NT2/D1 (cell line): ENCODE measurements around the gene PCDH12.

Source experiments
- DNase-seq: peaks from one replicate; pipeline ENCODE4 v3.0.0-alpha.2; 2011; ENCODE audit warnings: low read depth, low spot score
- H3K27me3 ChIP-seq: 2 replicates; pipeline ENCODE4 v1.6.0; 2011; ENCODE audit warnings: mild to moderate bottlenecking; ENCODE audit not compliant: insufficient read length, insufficient read depth
- H3K36me3 ChIP-seq: 2 replicates; pipeline ENCODE4 v1.6.1; 2011; ENCODE audit warnings: mild to moderate bottlenecking, low read length, mixed read lengths; ENCODE audit not compliant: insufficient read depth, insufficient read length
- H3K4me1 ChIP-seq: 2 replicates; pipeline ENCODE4 v1.5.1; 2011; ENCODE audit not compliant: insufficient read depth, insufficient read length
- H3K4me3 ChIP-seq: 2 replicates; pipeline ENCODE4 v1.5.1; 2011; ENCODE audit warnings: low read depth; ENCODE audit not compliant: insufficient read length
- H3K9ac ChIP-seq: 2 replicates; pipeline ENCODE4 v1.6.0; 2011; ENCODE audit warnings: low read depth; ENCODE audit not compliant: insufficient read length
- H3K9me3 ChIP-seq: 2 replicates; pipeline ENCODE4 v1.5.1; 2011; ENCODE audit warnings: mild to moderate bottlenecking, low read length; ENCODE audit not compliant: insufficient read depth
- SUZ12 ChIP-seq: IDR thresholded peaks from 2 replicates; pipeline ENCODE4 v1.6.1; 2011; ENCODE audit not compliant: insufficient read length, insufficient read depth; ENCODE audit errors: extremely low read depth
- YY1 ChIP-seq: IDR thresholded peaks from 2 replicates; pipeline ENCODE4 v1.6.1; 2011; ENCODE audit not compliant: insufficient read length, insufficient read depth
- ZNF274 ChIP-seq: IDR thresholded peaks from 2 replicates; pipeline ENCODE4 v1.6.1; 2011; ENCODE audit warnings: mild to moderate bottlenecking, low read depth, low read length

The PCDH12 gene

GRCh38 chr5:141947316-141947715 is 10.7 kb downstream of the PCDH12 start:
- Histone ChIP-seq H3K9me3 (no peaks in the 10 kb centered on the region), H3K27me3 (no peaks in the 10 kb centered on the region), H3K36me3 (no peaks in the 10 kb centered on the region), H3K4me3 (no peak overlapping the region), H3K9ac (no peak overlapping the region), H3K4me1 (peaks cover 9% of the 10 kb centered on the region)
- DNase-seq: no peak
- TF ChIP-seq SUZ12 (no peak), ZNF274 (no peak), YY1 (no peak)

DNA sequence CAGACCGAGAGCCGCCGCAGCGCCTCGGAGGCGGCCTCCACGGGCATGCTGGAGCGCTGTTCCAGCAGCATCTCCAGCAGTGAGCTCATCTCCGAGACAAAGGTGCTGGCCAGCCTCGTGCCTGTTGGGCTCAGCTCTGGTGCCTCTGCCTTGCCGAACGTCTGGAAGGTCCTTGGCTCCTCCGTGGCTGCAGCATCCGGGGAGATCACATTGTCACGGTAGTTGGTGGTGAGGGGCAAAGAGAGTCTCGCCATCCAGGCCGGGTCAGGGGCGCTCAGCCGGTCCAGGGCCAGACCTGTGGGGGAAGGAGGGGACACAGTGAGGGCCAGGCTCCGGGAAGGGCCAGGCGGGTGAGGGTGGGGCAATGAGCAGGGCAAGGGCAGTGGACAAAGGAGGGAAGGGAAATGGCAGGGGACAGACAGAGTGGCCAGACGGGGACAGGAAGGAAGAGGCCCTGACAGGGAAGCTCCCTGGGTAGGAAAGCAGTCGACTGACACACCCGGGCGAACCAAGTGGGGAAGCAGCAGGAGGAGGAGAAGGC is 12.4 kb downstream of the PCDH12 start:
- no peaks in the 10 kb centered on the region for H3K9me3 ChIP-seq
- DNase-seq: no peak
- H3K4me1 ChIP-seq: peaks cover 9% of the 10 kb centered on the region
- H3K36me3 ChIP-seq: peaks cover 9% of the 10 kb centered on the region
- no peak overlapping the region for H3K4me3 ChIP-seq
- no peak for TF ChIP-seq YY1
- no peak for TF ChIP-seq SUZ12
- no peak for TF ChIP-seq ZNF274
- H3K9ac ChIP-seq: no peak overlapping the region
- H3K27me3 ChIP-seq: no peaks in the 10 kb centered on the region

DNA sequence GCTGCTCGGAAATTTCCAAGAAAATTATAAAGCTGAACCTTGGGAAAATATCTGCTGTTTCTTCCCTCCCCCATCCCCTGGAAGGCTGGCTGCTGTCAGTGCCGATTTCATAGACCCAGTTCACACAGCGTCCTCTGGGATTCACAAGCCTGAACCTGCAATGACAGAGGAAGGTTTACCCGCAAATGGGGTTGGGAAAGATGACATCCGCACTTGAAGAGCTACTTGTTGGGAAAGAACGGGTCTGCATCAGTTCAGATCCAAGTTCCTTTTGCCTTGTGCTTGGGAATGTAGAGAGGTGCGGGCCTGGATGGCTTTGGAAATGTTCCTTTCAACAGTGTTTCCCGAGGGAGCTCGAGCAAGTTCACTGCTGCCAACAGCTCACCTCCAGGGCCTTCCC is 13.9 kb downstream of the PCDH12 start:
- TF ChIP-seq SUZ12 (no peak), ZNF274 (no peak)
- Histone ChIP-seq H3K36me3 (peaks cover 24% of the 10 kb centered on the region), H3K27me3 (no peaks in the 10 kb centered on the region), H3K9ac (no peak overlapping the region), H3K4me3 (no peak overlapping the region), H3K9me3 (no peaks in the 10 kb centered on the region), H3K4me1 (peaks cover 9% of the 10 kb centered on the region)
- no peak for DNase-seq

DNA sequence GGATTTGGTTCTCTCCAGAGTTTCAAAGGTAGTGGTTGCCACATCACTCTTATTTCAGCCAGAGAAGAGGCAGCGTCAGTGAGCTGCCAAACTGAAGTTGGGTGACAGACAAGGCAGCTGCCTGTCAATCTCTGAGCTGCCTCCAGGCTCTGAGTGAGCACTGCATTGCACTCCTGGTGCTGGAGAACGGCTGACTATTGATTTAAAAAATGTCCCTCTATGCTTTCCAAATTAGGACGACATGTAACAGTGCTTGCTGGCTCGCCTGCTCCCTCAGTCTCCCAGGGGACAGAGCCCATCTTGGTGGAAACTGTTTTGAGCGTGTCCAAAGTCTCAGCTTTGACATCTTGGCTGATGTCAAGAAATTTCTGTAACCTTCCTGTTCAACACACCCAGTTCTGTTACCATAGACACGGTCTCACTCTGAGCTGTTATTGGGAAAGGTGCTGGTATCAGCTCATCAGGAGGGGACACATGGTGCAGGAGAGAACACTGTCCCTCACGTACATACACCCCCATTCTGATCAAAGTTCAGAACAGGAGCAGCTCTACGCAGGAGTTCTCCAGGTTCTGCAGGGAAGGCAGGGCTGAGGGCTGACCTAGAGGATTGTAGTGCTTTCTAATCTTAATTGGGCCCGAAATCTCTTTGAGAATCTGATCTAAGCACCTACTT is 15.7 kb downstream of the PCDH12 start:
- no peak overlapping the region for H3K9ac ChIP-seq
- peaks cover 36% of the 10 kb centered on the region for H3K36me3 ChIP-seq
- TF ChIP-seq SUZ12 (no peak), YY1 (no peak), ZNF274 (no peak)
- DNase-seq: no peak
- H3K9me3 ChIP-seq: no peaks in the 10 kb centered on the region
- H3K27me3 ChIP-seq: no peaks in the 10 kb centered on the region
- peaks cover 9% of the 10 kb centered on the region for H3K4me1 ChIP-seq
- no peak overlapping the region for H3K4me3 ChIP-seq

DNA sequence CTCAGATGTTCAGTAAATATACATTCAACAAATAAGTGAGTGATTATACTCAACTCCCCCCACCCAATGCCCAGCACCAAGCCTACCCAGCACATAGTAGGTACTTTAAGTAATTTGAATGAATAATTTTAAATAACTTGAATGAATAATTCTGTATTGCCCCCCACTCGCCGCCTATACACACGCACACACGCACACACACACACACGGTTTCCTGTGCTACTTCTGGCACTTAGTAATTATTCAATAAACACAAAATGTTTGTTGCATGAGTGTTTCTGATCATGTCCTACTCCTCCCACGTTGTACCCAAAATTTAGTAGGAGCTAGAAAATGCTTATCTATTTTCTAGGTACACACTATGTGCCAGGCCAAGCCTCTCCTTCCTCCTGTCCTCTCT is 16.2 kb downstream of the PCDH12 start:
- Histone ChIP-seq H3K36me3 (peaks cover 41% of the 10 kb centered on the region), H3K9me3 (no peaks in the 10 kb centered on the region), H3K4me3 (no peak overlapping the region), H3K4me1 (peaks cover 9% of the 10 kb centered on the region), H3K9ac (no peak overlapping the region), H3K27me3 (no peaks in the 10 kb centered on the region)
- TF ChIP-seq YY1: no peak
- TF ChIP-seq SUZ12: no peak
- TF ChIP-seq ZNF274: no peak
- no peak for DNase-seq

DNA sequence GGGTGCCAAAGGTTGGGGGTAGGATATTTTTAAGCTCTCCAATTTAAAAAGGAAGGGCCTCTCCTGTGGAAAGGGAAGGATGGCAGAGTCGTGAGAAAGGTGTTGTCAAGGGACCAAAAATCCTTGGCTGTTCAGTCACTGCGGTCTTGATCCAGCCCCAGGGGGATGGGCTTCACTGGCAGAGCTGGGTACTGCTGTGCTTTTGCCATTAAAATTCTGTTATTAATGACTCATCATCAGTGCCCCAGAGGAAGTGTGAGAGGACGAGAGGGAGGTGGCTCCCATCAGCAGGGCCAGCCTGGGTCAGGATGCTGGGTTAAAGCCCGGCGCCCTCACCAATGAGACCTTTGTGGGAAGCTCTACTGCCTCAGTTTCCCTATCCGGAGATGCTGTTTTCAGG is 16.7 kb downstream of the PCDH12 start:
- Histone ChIP-seq H3K9me3 (no peaks in the 10 kb centered on the region), H3K36me3 (peaks cover 45% of the 10 kb centered on the region), H3K27me3 (no peaks in the 10 kb centered on the region), H3K9ac (no peak overlapping the region), H3K4me3 (no peak overlapping the region), H3K4me1 (peaks cover 9% of the 10 kb centered on the region)
- no peak for DNase-seq
- TF ChIP-seq SUZ12 (no peak), ZNF274 (no peak)

DNA sequence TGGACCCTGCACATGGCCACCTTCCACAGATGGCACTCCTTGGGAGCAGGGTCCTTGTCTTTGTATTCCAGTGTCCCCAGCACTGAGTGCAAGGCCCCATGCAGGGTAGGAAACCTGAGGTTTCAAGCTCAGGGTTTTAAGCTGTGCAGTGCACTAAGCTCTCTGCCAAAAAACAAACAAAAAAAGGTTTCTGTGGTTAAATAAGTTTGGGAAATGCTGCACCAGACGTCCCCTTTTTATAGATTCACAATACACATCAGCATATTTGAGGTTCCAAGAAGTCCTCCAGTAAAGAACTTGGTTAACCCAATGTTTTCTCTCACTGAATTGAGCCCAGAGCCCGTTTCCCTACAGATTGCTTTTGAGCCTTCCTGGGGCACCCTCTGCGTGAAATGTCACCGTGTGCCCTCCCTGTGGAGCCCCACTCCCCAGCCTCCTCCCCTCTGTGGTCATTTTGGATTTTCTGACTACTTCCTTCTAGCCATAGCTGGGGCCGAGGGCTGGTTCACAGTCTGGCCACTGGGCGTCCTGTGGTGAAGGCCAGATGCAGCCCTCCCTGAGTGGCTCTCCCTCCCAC is 17.2 kb downstream of the PCDH12 start:
- no peaks in the 10 kb centered on the region for H3K9me3 ChIP-seq
- no peak overlapping the region for H3K9ac ChIP-seq
- DNase-seq: no peak
- H3K36me3 ChIP-seq: peaks cover 49% of the 10 kb centered on the region
- no peak overlapping the region for H3K4me3 ChIP-seq
- TF ChIP-seq ZNF274 (no peak), YY1 (no peak), SUZ12 (no peak)
- H3K4me1 ChIP-seq: peaks cover 6% of the 10 kb centered on the region
- no peaks in the 10 kb centered on the region for H3K27me3 ChIP-seq
